GM12874 (cell line): ENCODE data around the gene RAB11FIP3.

Experiments used
- TF ChIP-seq, protein P1 (sequence below): IDR thresholded peaks from 2 replicates; pipeline ENCODE4 v1.5.1; 2011; ENCODE audit warnings: low read depth, mild to moderate bottlenecking, control low read depth, low read length, moderate library complexity; ENCODE audit not compliant: insufficient read depth

Gene RAB11FIP3

DNA sequence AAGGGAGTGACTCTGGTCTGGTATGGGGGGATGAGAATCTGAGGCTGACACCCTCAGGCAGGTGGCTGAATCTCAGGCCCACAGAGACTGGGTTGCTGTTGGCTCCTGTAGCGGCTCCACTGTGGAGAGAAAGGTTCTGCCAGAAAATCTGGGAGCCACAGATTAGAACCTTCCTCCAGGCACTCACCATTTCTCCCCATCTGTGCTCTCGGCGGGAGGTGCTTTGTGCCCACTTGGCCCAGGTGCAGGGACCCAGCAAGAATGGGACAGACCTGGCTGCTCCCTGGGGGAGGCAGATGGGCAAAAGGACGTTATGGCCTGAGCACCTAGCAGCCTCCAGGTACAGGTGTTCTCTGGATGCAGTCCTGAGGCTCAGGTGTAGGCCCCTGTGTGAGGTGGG lies 20.1 kb downstream of the RAB11FIP3 start:
- TF ChIP-seq, protein P1, sequence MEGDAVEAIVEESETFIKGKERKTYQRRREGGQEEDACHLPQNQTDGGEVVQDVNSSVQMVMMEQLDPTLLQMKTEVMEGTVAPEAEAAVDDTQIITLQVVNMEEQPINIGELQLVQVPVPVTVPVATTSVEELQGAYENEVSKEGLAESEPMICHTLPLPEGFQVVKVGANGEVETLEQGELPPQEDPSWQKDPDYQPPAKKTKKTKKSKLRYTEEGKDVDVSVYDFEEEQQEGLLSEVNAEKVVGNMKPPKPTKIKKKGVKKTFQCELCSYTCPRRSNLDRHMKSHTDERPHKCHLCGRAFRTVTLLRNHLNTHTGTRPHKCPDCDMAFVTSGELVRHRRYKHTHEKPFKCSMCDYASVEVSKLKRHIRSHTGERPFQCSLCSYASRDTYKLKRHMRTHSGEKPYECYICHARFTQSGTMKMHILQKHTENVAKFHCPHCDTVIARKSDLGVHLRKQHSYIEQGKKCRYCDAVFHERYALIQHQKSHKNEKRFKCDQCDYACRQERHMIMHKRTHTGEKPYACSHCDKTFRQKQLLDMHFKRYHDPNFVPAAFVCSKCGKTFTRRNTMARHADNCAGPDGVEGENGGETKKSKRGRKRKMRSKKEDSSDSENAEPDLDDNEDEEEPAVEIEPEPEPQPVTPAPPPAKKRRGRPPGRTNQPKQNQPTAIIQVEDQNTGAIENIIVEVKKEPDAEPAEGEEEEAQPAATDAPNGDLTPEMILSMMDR, result no peak

DNA sequence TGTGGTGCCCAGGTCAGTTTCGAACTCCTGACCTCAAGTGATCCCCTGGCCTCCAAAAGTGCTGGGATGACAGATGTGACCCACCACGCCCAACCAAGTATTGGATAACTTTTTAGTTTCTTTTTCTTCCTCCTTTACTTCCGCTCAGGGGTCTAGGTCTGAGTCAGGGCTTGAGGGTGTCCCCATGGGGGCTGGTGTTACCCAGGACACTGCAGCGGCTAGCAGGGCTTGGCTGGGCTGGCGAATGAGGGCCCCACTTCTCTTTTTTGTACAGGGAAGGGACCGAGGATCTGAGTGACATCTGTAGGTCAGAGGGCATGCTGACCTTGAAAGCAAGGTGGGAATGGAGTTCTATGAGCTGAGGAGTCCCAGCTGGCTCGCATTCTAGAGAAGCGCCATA lies 24.9 kb downstream of the RAB11FIP3 start:
- TF ChIP-seq, protein P1, result no peak

DNA sequence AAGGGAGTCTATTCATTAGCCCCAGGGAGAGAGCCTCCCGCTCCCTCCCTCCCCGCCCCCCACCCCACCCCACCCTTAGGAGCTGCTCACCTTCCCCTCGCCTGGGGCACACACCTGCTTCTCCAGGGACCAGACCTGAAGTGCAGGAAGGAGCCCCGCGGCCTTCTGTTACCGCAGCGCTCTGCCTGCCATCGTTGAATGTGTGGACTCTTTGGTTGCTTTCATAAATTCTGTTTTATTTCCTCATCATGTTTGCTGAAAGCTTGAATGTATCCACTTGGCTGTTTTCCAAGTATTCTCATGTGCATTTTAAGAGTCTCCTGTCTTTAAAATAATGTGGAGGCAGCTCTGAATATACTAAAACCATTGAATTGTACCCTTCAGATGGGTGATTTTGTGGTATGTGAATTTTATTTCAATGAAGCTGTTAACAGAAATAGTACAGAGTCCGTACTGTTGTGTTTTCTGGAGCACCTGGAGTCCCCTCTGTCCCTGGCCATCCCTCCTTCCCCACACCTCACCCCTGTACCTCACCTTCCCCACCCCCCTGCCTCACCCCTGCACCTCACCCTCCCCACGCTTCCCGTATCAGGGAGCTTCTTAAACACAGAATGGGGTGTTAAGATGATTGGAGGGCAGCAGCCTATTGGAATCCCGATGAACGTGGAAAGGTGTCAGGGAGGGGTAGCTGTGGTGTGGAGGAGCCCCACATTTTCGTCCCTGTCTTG lies 25.5 kb downstream of the RAB11FIP3 start:
- TF ChIP-seq, protein P1, result no peak

DNA sequence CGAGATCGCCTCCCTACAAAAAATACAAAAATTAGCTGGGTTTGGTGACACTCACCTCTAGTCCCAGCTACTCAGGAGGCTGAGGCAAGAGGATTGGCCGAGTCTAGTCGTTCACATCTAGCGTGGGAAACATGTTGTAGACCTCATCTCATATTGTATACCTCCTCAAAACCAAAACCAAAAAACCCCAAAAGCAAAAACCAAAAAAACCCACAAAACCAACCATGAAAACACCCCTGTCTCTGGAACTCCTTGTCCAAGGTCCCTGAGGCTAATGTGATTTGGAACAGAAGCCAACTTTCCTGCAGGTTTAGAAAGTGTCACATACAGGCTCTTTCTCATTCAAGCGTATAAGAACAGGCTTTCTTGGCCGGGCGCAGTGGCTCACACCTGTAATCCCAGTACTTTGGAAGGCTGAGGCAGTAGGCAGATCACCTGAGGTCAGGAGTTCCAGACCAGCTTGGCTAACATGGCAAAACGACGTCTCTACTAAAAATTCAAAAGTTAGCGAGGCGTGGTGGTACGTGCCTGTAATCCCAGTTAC lies 29.0 kb downstream of the RAB11FIP3 start:
- TF ChIP-seq, protein P1, result no peak

DNA sequence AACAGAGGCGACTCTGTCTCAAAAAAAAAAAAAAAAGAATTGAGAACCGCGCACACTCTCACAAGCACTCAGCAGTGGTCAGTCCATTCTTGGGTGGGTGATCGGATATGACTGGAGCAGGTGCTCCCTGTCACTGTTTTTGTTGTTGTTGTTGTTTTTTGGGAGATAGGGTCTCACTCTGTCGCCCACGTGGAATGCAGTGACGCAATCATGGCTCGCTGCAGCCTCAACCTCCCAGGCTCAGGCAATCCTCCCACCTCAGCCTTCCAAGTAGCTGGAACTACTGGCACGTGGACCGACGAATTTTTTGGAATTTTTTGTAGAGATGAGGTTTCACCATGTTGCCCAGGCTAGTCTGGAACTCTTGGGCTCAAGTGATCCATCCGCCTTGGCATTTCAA lies 30.0 kb downstream of the RAB11FIP3 start:
- TF ChIP-seq, protein P1, result no peak

DNA sequence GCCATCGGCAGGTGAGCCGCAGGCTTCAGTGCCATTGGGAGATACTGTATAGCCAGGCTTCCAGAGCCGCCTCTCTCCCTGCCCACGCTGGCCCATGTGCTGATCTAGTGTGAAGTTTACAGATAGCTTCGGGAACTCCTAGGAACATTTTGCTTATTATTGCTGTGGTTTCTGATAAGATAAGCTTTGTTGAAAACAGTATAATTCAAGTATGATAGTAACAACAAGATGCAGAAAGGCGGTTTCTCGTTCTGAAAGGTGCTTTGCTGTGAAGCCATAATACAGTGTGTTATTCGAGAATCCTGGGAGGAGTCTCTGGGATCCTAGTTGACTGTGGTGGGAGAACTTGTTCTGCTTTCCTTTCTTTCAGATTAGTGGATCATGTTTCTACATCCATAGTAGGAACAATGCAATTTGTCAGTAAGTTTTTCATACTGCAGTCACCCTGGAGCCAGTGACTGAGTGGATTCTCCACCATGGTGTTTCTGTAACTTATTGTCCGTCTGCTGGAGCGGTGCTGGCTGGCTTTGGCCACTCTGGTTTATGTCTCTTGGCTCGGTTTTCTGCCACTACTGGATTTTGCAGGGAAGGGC lies 31.5 kb downstream of the RAB11FIP3 start:
- TF ChIP-seq, protein P1, result no peak

DNA sequence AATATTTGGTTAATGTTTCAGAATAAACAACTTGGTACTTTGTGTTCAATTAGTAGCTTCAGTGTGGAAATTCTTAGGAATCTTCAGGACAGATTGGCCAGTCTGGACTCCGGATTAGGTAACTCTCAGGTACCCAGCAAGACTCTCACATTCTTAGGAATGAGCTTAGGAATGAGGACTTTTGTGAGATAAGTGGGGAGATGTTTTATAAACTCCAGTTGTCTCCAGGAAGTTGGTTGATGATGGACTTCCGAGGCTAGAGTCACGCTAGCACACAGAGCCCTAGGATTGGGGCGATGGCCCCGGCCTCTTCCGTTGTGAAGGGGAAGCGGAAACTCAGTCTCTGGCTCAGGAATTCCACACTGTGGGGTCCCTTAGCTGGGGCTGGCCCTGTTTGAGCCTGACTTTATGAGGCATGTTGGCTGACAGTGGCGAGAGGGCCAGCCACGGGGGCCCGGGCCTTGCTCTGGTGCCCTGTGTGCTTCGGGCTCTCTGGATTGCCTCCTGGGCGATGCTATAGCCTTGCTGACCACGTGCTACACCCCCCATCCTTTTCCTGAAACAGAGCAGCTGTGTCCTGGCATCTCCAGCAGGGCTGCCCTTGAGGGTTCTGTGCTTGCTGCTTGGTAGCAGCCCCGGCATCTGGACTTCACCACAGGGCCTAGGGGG lies 32.4 kb downstream of the RAB11FIP3 start:
- TF ChIP-seq, protein P1, result no peak
